ENCODE measurements around the gene CA12. TPM values are rescaled to one million over a fixed set of nuclear protein-coding genes. Genes with fewer than 3 reads are reported as not detected.
"Not testable (repeated sequence)": the region's sequence is repeated elsewhere in the genome, so short reads cannot be mapped to it uniquely, and the experiment has no call there.

Gene CA12
- polyA plus RNA-seq, 4 donors, result 6.8 to 138 (median 122) TPM

GRCh38 chr15:63339836-63340235, 41.8 kb downstream of the CA12 start:
- no peak for DNase-seq (ENCODE audit: low read depth in 4 of 4, low spot score in 3 of 4)

GRCh38 chr15:63339006-63339766, 42.5 kb downstream of the CA12 start:
- DNase-seq (ENCODE audit: low read depth in 4 of 4, low spot score in 3 of 4), result no peak

- DNase-seq (ENCODE audit: low read depth in 4 of 4, low spot score in 3 of 4), result no peak
These were observed 43.5 kb downstream of the CA12 start for GRCh38 chr15:63338170-63338569.

GRCh38 chr15:63337046-63337445, 44.6 kb downstream of the CA12 start:
- no peak for DNase-seq (ENCODE audit: low read depth in 4 of 4, low spot score in 3 of 4)

- no peak for DNase-seq (ENCODE audit: low read depth in 4 of 4, low spot score in 3 of 4)
These were observed 46.0 kb downstream of the CA12 start for GRCh38 chr15:63335543-63336240.

- DNase-seq (ENCODE audit: low read depth in 4 of 4, low spot score in 3 of 4), result no peak
These were observed 46.8 kb downstream of the CA12 start for GRCh38 chr15:63334821-63335220.

GRCh38 chr15:63332367-63333124, 49.1 kb downstream of the CA12 start:
- DNase-seq (ENCODE audit: low read depth in 4 of 4, low spot score in 3 of 4), result no peak

- DNase-seq (ENCODE audit: low read depth in 4 of 4, low spot score in 3 of 4), result no peak
These were observed 50.2 kb downstream of the CA12 start for GRCh38 chr15:63331456-63331855.

- DNase-seq (ENCODE audit: low read depth in 4 of 4, low spot score in 3 of 4), result no peak
These were observed 50.7 kb downstream of the CA12 start for GRCh38 chr15:63330926-63331325.

- DNase-seq (ENCODE audit: low read depth in 4 of 4, low spot score in 3 of 4), result no peak
These were observed 51.9 kb downstream of the CA12 start for GRCh38 chr15:63329567-63330350.

GRCh38 chr15:63327648-63328421, 53.8 kb downstream of the CA12 start:
- no peak for DNase-seq (ENCODE audit: low read depth in 4 of 4, low spot score in 3 of 4)

GRCh38 chr15:63324770-63325169, 56.9 kb downstream of the CA12 start:
- no peak for DNase-seq (ENCODE audit: low read depth in 4 of 4, low spot score in 3 of 4)

GRCh38 chr15:63323798-63324563, 57.7 kb downstream of the CA12 start:
- no peak for DNase-seq (ENCODE audit: low read depth in 4 of 4, low spot score in 3 of 4)

- DNase-seq (ENCODE audit: low read depth in 4 of 4, low spot score in 3 of 4), result no peak
These were observed 59.1 kb downstream of the CA12 start for GRCh38 chr15:63322541-63322940.

- no peak for DNase-seq (ENCODE audit: low read depth in 4 of 4, low spot score in 3 of 4)
These were observed 60.2 kb downstream of the CA12 start for GRCh38 chr15:63321462-63321861.

GRCh38 chr15:63320981-63321380, 60.7 kb downstream of the CA12 start:
- not testable (repeated sequence) for DNase-seq (ENCODE audit: low read depth in 4 of 4, low spot score in 3 of 4)

GRCh38 chr15:63320446-63320845, 61.2 kb downstream of the CA12 start:
- not testable (repeated sequence) for DNase-seq (ENCODE audit: low read depth in 4 of 4, low spot score in 3 of 4)

- DNase-seq (ENCODE audit: low read depth in 4 of 4, low spot score in 3 of 4), result no peak
These were observed 62.6 kb downstream of the CA12 start for GRCh38 chr15:63319065-63319464.

GRCh38 chr15:63318344-63318743, 63.3 kb downstream of the CA12 start:
- peak in 1 of 4 donors; percentile 42 for DNase-seq (ENCODE audit: low read depth in 4 of 4, low spot score in 3 of 4)

Measured in left renal pelvis (tissue), 4 donors.